GM12878 (cell line): ENCODE results near the gene CLIP2. TPM values are rescaled to one million over a fixed set of nuclear protein-coding genes. Genes with fewer than 3 reads are reported as not detected.

Experiments
- ATAC-seq: fragments of 200-7000 bp; cut with Tn5 transposase; 3 replicates; pipeline ENCODE4 v1.9.1; 2020; ENCODE audit warnings: mild to moderate bottlenecking, moderate library complexity
- BruUV-seq: library from RNA; stranded (reverse); fragments of 400-500 nt; replicated peaks from 2 replicates; lab custom pipeline; 2021; lab: Mats Ljungman, UMichigan
- CTCF ChIA-PET: fragments of 300-600 bp; sonication (Branson Sonifier 250); formaldehyde crosslinking; extraction: SDS; loops from one replicate; lab custom pipeline; 2021; ENCODE audit warnings: inconsistent platforms; lab: Yijun Ruan, JAX
- POLR2A ChIA-PET: fragments of 350-600 bp; formaldehyde crosslinking; extraction: SDS; loops from one replicate; lab custom pipeline; 2021; ENCODE audit warnings: inconsistent platforms; lab: Charles Lee
- RAD21 ChIA-PET: fragments of 300-600 bp; sonication (Branson Sonifier 250); formaldehyde crosslinking; loops from one replicate; lab custom pipeline; 2023; ENCODE audit warnings: antibody characterized with exemption; ENCODE audit not compliant: unreplicated experiment; lab: Charles Lee
- SMC1A ChIA-PET: fragments of 300-600 bp; sonication (Branson Sonifier 250); formaldehyde crosslinking; loops from one replicate; lab custom pipeline; 2023; ENCODE audit not compliant: unreplicated experiment, uncharacterized antibody; lab: Charles Lee
- DNase-seq: peaks from one replicate; pipeline ENCODE4 v3.0.0-alpha.2; 2011; ENCODE audit warnings: low read depth, low spot score
- FAIRE-seq: peaks from 3 replicates; lab custom pipeline; 2011; peaks lifted over from hg19 to GRCh38; lab: Jason Lieb, UNC
- H2AFZ ChIP-seq: 2 replicates; pipeline ENCODE4 v1.6.0; 2011; ENCODE audit warnings: low read depth, low read length, control low read depth; ENCODE audit not compliant: control insufficient read depth
- H3K27ac ChIP-seq: 2 replicates; pipeline ENCODE4 v1.5.1; 2011; ENCODE audit warnings: control low read depth; ENCODE audit not compliant: control insufficient read depth, insufficient read depth
- H3K27me3 ChIP-seq, 2 experiments: replicated peaks in 1 of 2; 2 replicates each; pipeline versions ENCODE4 v1.6.0 to v1.6.1; 2011; ENCODE audit warnings: low read length in 1 of 2; ENCODE audit not compliant: control insufficient read depth in 2 of 2, insufficient read depth in 2 of 2
- H3K36me3 ChIP-seq, 2 experiments: 2 replicates each; pipeline ENCODE4 v1.5.1; 2011; ENCODE audit warnings: low read length in 1 of 2; ENCODE audit not compliant: control insufficient read depth in 2 of 2, insufficient read depth in 2 of 2
- H3K4me1 ChIP-seq: 2 replicates; pipeline ENCODE4 v1.6.1; 2011; ENCODE audit warnings: mild to moderate bottlenecking, low read length, moderate library complexity, mixed read lengths; ENCODE audit not compliant: control insufficient read depth, insufficient read depth
- H3K4me2 ChIP-seq: 2 replicates; pipeline ENCODE4 v1.6.0; 2011; ENCODE audit warnings: control low read depth; ENCODE audit not compliant: control insufficient read depth, insufficient read depth
- H3K4me3 ChIP-seq: fragments of 200-600 bp; sonication (generic); 2 replicates; pipeline ENCODE4 v1.5.1; 2016
- H3K79me2 ChIP-seq: 2 replicates; pipeline ENCODE4 v1.6.0; 2011; ENCODE audit warnings: low read length; ENCODE audit not compliant: control insufficient read depth, insufficient read depth
- H3K9ac ChIP-seq: 2 replicates; pipeline ENCODE4 v1.8.0; 2011; ENCODE audit warnings: low read length, control low read depth, mixed read lengths; ENCODE audit not compliant: control insufficient read depth, insufficient read depth
- H3K9me3 ChIP-seq: replicated peaks from 3 replicates; pipeline ENCODE4 v1.5.1; 2011; ENCODE audit warnings: mild to moderate bottlenecking, low read length; ENCODE audit not compliant: control insufficient read depth, insufficient read depth
- H4K20me1 ChIP-seq: 2 replicates; pipeline ENCODE4 v1.6.0; 2011; ENCODE audit not compliant: control insufficient read depth, insufficient read depth
- CHD2 ChIP-seq: IDR thresholded peaks from 2 replicates; pipeline ENCODE4 v1.6.1; 2011; ENCODE audit warnings: low read depth, low read length, improper control_type of control experiment, borderline replicate concordance
- ELK1 ChIP-seq: IDR thresholded peaks from 2 replicates; pipeline ENCODE4 v1.6.1; 2012; ENCODE audit warnings: low read depth, low read length, improper control_type of control experiment
- EZH2 ChIP-seq: IDR thresholded peaks from 2 replicates; pipeline ENCODE4 v1.6.1; 2012; ENCODE audit warnings: low read depth, mild to moderate bottlenecking, control low read depth, inconsistent platforms, low read length, borderline replicate concordance; ENCODE audit not compliant: control insufficient read depth
- FOXM1 ChIP-seq: IDR thresholded peaks from 2 replicates; pipeline ENCODE4 v1.6.1; 2012; ENCODE audit warnings: low read depth, mild to moderate bottlenecking, inconsistent platforms, low read length, moderate library complexity
- KDM1A ChIP-seq: fragments of 200-600 bp; sonication (generic); IDR thresholded peaks from 2 replicates; pipeline ENCODE4 v1.6.1; 2016; ENCODE audit warnings: borderline replicate concordance
- NR2C1 ChIP-seq: fragments of 450-650 bp; IDR thresholded peaks from 2 replicates; pipeline ENCODE4 v1.6.1; 2017; ENCODE audit warnings: antibody characterized with exemption, mild to moderate bottlenecking, moderate library complexity
- NRF1 ChIP-seq: conservative IDR thresholded peaks from 2 replicates; pipeline ENCODE4 v1.6.1; 2011; ENCODE audit warnings: mild to moderate bottlenecking, low read depth, low read length, improper control_type of control experiment
- RAD21 ChIP-seq: IDR thresholded peaks from 2 replicates; pipeline ENCODE4 v1.6.1; 2011; ENCODE audit warnings: mild to moderate bottlenecking, low read depth, low read length, moderate library complexity; ENCODE audit not compliant: insufficient read depth
- WGBS: methylation state at CpG from one replicate; pipeline ENCODE4 v1.1.6; 2016; ENCODE audit warnings: low lambda C conversion rate; ENCODE audit not compliant: insufficient replicate concordance, insufficient coverage; ENCODE audit errors: missing lambda C conversion rate; 5-methylcytosine and 5-hydroxymethylcytosine counted together
- in situ Hi-C: fragments of 300-500 bp; cut with MboI; formaldehyde crosslinking; loops from 9 replicates; pipeline ENCODE4 v1.14.3; 2018; ENCODE audit warnings: mixed read lengths
- intact Hi-C: fragments of 100-400 bp; cut with micrococcal nuclease; formaldehyde crosslinking; loops from one replicate; pipeline ENCODE4 v1.14.2; 2022; ENCODE audit not compliant: unreplicated experiment
- polyA plus RNA-seq, 11 experiments: library from polyadenylated mRNA; depleted of rRNA in 4 of 11; unstranded in 6 of 11; stranded (reverse) in 5 of 11; fragments of >200 nt; fragmentation: Nextera tagmentation in 4 of 11; fragmentation: Illumina TruSeq in 1 of 11; extraction: Ambion mirVana in 4 of 11; extraction: Trizol in 1 of 11; gene quantifications; 1 replicate in 1 of 11; 2 replicates in 10 of 11; pipeline versions ENCODE4 v1.2.1 to v1.2.3, GENCODE V29; 2011 to 2016; ENCODE audit warnings: inconsistent platforms in 2 of 11, missing spikeins in 2 of 11, low read depth in 1 of 11
- total RNA-seq, 4 experiments: library from RNA; depleted of rRNA in 3 of 4; stranded (reverse); fragments of >200 nt in 3 of 4; fragmentation: Illumina TruSeq in 1 of 4; extraction: Trizol in 1 of 4; gene quantifications; 2 replicates each; pipeline versions ENCODE4 v1.2.1 to v1.2.3, GENCODE V29; 2013 to 2021

Gene CLIP2
- total and polyA plus RNA-seq, 10 of the 15 experiments (the other 5 are each of a cell fraction or from before 2014, with no cell fraction given) = 0.26 to 56.3 (median 21.0) TPM

- Histone ChIP-seq H3K4me2 (no peak overlapping the region), H3K27me3 (no peaks in the 10 kb centered on the region), H3K9ac (no peak overlapping the region), H3K4me1 (no peaks in the 10 kb centered on the region), H4K20me1 (no peaks in the 10 kb centered on the region), H3K4me3 (no peak overlapping the region), H3K9me3 (no peaks in the 10 kb centered on the region; the same call in 2 of the 3 replicates), H3K36me3 (peaks cover 5 to 9% of the 10 kb centered on the region in 2 experiments), H3K27ac (no peak overlapping the region), H3K79me2 (no peaks in the 10 kb centered on the region; the same call in 1 of the 2 replicates), H2AFZ (no peak overlapping the region)
- ChIA-PET POLR2A (no interaction called here), RAD21 (no interaction called here), CTCF (interaction anchor here (0.9 kb wide), 1 partner anchor 126 kb away, joined by 5 read pairs; no protein-coding TSS in a partner anchor), SMC1A (interaction anchor here (1.2 kb wide), 1 partner anchor 115 kb away, joined by 3 read pairs; no protein-coding TSS in a partner anchor)
- BruUV-seq = no TSS peak
- FAIRE-seq = no peak
- ATAC-seq = no peak
- WGBS = 73% methylated on average over 17 of the region's 17 CpGs
- no peak for TF ChIP-seq EZH2
- TF ChIP-seq RAD21 = no peak
- TF ChIP-seq ELK1 = no peak
- no peak for TF ChIP-seq FOXM1
- no peak for TF ChIP-seq NRF1
- no peak for TF ChIP-seq NR2C1
- no peak for TF ChIP-seq CHD2
- TF ChIP-seq KDM1A = no peak
- no peak for DNase-seq
- in situ Hi-C loops (no loop called here), intact Hi-C loops (no loop called here)
Observed at GRCh38 chr7:74332373-74333176, 43.4 kb downstream of the CLIP2 start.
